ENCODE data around the gene RFX5.

The RFX5 gene

GRCh38 chr1:151315565-151316235 is 31.4 kb downstream of the RFX5 start:
- no peak for FAIRE-seq

DNA sequence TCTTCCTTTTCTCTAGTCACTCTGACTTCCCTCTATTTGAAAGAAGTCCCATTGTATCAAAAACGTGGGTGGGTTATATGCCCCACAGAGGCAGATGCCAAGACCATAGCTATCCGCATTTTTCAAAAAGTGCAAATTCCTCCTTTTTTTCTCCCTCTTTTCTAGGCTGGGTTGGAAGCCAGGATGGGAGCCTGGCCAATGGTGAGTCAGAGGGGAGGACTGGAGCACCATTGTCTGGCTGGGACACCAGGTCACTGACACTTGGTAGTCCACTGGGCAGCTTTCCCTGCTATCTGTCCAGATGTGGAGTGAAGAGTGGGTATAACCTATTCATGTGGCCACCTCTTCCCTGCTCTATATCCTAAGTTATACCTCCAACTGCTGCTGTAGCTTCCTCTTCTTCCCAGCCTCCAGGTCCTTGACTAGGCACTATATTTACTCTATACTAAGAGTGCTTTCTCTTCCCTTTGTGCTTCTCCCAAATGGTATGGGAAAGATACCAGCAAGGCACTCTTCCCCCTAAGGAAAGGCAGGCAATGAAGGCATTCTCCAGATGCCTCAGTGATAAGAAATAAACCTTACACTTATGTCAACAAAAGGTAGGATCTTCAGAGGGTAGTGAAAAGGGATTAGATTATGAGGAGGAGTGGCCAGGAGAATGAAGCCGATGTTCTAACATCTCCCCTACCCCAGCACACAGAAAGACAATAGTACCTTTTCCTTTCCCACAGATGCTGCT is 32.7 kb downstream of the RFX5 start:
- FAIRE-seq = no peak

DNA sequence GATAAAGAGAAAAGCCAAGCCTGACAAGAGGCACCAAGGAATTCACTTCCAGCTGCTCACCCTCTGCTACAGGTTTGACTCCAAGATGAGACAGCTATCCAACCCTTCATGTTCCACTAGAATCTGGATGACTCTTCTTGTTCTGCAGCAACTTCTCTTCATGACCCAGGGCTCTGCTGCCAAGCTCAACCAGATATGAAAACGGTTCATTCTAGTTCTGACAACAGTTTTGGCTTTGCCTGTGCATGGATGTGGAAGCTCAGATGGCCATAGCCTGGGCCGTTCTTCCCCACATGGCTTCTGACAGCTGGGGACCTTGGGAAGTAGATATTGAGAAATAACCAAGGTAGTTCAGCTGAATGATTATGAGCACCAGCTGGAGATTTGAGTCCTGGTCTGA is 33.6 kb downstream of the RFX5 start:
- FAIRE-seq = no peak

- FAIRE-seq = no peak
These were observed 34.2 kb downstream of the RFX5 start for GRCh38 chr1:151312826-151313225.

- FAIRE-seq = no peak
These were observed 34.6 kb downstream of the RFX5 start for GRCh38 chr1:151312411-151312810.

DNA sequence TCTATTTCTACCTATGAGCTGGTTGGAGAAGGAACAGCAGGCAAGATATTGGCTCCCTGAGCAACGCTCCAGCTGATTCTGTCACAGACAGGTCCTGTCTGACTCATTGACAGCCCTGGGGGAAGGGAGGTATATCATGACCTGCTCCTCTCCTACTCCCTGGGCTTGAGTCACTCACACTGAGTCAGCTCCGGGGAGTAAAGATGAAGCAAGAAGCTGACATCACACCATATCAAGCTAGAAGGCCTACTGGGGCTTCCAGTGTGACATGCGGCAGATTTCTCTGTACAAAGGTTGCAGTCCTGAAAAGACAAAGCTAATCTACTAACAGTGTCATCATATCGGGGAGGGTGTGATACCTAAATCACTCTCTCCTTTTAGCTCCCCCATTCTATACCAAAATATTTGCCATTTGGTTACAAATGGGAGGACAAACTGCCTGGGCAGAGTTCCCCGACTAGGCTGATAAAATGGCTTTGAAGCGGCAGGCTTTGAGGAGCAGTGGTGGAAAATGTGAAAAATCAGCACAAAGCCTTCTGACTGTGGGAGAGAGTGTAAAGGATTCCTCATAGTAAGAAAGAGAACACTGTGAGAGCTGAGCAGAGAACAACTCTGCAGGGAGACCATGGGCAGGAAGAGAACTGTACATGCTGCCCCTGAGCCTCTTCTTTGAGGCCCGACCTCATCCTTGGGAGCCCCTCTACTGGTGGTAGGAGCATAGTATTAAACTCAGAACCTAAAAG is 35.3 kb downstream of the RFX5 start:
- no peak for FAIRE-seq

DNA sequence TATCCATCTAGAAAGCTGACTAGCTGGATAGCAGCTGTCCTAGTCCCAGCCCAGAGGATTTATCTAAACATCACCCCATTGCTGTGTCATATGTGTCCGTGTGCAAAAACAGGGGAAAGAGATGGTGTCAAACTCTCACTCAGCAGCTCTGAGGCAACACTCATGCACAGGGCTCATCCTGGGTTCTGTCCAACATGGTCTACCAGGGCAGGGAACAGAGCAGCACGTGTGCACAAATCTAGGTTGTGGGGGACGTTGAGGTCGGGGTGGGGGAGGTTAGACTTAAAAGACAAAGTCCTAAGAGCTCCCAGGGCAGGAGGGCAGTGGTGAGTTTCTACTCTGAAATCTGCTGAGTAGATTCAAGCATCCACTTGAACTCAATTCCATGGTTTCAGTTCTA is 36.0 kb downstream of the RFX5 start:
- FAIRE-seq = no peak

DNA sequence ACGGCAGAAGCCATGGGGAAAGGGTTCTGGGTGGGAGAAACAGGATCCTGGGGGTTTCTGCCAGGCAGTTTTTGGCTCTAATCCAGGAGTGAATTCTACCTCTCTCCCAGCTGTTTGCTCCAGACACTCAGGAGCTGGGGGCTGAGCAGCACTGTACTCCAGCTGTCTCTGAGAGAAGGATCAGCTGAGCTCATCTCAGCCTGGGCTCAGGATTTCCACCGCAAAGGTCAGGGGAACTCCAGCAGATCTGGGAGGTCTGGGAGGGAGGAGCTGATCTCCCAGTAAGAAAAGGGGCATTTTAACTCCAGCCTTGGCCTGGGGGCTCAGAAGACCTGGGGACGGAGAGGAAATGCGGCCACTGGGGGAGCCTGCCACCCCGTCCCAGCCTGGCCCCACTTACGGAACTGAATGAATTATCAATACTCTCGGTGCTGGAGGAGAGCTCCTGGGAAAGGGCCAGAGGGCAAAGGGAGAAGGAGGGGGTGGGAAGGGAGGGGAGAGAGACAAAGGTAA is 37.2 kb downstream of the RFX5 start:
- FAIRE-seq = no peak

DNA sequence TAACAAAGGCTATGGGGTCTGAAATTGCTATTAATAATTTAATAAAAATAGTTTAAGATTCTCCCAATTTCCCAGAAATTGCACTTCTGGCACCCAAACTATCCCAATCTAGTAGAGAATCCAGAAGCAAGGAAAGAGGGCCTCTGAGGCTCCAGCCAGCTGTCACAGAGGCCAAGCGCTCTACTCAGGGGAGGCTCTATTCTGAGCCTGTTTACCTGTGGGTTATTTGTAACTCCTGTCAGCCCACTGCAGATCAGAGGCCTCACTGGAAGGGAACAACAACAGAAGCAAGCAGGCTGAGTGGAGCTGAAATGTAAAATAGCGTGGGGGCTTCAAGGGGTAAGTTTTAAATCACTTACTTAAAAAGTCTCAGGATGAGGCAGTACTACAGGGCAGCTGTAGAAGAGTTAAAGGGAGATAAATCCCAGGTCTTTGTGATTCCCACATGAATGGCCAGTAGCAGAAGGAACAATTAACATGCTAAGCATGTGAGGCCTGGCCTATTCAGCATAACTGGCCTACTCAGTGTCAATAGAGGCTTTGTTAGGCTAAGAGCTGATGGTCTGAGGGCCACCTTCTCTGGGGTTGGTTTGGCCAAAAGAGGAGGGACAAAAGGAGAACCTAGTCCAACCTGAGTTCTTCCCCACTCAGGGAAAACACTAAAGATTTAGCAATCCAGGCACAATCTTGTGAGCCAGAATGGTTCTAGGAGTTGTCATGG is 52.1 kb downstream of the RFX5 start:
- no peak for FAIRE-seq

DNA sequence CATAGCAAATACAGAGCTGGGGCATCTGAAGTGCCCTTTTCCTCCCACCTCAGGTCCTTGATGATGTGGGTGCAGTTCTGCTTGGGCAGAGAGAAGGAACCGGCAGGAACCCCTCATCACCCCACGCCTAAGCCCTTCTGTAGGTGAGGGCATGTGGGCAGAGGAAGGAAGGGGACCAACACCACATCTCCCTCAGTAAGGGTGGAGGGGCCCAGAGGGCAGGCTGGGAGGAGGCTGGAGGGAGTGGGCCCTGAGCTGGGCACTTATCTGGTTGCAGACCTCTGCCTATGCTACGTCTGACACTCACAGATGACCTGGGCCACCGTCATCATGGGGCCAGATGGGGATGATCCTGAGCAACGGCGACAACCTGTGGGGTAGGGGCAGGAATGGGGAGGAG is 54.0 kb downstream of the RFX5 start:
- FAIRE-seq = no peak

- FAIRE-seq = no peak
These were observed 54.6 kb downstream of the RFX5 start for GRCh38 chr1:151292207-151293030.

DNA sequence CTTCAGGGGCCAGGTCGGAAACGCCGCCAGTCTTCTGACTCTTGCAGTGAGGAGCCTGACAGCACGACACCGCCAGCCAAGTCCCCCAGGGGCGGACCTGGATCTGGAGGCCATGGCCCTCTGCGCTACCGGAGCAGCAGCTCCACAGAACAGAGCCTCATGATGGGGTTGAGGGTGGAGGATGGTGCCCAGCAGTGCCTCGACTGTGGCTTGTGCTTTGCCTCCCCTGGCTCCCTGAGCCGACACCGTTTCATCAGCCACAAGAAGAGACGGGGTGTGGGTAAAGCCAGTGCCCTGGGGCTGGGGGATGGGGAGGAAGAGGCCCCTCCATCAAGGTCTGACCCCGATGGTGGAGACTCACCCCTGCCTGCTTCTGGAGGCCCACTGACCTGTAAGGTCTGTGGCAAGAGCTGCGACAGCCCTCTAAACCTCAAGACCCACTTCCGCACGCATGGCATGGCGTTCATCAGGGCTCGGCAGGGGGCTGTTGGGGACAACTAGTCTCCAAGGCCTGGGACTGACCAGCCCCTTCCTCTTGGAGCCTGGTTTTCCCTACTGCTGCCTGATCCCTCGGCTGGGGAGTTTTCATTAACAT is 56.2 kb downstream of the RFX5 start:
- no peak for FAIRE-seq
